HG03039 (cell line): ENCODE measurements around the gene COL18A1.
"Not testable (repeated sequence)": the region's sequence is repeated elsewhere in the genome, so short reads cannot be mapped to it uniquely, and the experiment has no call there.

ENCODE experiments used
- ATAC-seq: cut with Tn5 transposase; IDR thresholded peaks from one replicate; pipeline ENCODE4 v1.9.1; 2021; ENCODE audit warnings: mild to moderate bottlenecking, moderate library complexity; ENCODE audit not compliant: unreplicated experiment

COL18A1 gene

DNA sequence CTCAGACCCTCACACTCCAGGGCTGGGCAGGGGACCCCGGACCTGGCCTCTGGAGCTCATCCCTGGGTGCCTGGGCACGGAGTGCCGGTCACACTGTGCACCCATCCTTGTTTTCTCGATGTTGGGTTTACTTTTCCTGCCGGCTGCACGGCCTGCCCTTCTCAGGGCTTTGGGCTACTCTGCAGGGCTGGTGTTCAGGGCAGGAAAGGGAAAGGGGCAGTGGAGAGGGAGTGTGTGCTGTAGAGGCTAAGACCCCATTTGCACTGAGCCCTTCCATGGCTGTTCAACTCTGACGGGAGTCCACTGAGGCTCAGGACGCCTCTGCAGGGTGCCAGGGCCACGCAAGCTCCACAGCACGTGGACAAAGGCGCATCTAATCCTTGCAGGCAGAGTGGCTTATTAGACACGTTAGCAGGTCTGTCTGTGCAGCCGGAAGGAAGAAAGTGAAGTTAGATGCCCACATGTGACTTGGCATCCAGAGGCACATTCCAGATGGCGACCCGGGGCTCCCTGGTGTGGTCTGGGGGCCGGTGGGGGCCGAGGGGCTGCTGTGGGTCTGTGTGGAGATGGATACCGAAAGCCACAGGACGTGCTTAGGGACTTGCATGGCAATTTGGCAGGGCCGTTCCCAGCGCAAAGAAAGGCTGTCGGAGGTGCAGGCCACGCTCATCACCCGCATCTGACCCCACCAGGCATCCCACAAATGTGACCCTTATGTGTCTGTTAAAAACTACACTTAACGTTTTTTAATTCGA is 33.6 kb downstream of the COL18A1 start:
- ATAC-seq = no peak

DNA sequence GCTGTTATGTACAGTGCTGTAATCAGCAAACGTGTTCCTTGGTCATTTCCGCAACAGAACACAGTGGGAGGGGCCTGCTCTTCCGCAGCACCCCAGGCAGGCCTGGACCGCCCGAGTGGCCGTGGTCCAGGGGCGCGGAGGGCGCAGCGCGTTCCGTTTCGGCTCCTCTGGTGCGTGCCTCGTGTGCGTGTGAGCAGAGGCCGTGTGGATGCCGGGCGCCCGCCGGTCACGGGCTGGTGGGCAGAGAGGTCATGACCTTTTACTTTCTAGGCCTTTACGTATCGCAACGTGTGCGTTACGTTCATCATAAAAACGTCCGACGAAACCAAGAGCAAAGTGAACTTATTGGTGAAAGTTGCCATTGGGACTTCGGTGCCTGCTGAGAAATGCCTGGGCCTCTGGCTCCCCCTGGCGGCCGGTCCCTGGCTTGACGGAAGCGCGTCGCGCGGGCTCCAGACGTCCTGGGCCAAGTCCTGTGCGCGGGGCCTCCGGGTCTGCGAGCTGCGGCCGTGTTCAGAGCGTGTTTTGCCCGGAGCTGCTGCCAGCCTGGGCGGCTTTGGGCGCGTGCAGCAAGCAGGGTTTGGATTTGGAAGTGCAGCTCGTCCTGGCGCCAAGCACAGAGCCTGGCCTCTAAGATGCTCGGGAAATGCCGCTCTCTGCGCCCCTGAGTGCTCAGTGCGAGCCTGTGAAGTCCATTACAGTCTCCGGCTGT is 34.4 kb downstream of the COL18A1 start:
- ATAC-seq = no peak

- no peak for ATAC-seq
These were observed 35.0 kb downstream of the COL18A1 start for GRCh38 chr21:45439901-45440461.

DNA sequence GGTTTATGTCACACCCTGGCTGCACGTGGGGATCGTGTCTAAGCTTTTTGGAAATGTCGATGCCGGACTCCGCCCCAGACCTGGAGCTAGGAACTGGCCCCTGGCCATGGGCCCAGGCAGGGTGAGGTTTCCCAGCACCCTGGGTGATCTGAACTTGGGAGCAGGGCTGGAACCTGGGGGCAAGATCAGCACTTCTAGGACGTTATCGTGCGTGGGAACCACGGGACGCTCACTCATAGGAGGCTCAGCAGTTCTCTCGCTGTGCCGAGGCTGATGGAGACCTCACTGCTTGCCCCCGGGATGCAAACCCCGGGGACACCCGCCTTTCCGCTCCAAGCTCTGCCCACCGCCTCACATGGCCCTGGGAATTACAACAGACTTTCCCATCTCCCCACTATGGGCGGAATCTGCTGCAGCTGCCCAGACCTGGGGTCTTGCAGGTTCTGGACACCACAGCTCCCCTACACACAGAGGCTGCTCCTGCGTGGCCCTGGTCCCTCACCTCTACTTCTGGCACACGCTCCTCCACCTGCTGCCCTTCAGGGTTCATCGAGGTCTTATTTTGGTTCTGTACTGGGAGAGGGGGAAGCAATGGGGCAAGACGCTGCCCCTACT is 35.9 kb downstream of the COL18A1 start:
- no peak for ATAC-seq

- no peak for ATAC-seq
These were observed 36.7 kb downstream of the COL18A1 start for GRCh38 chr21:45441431-45442255.

- no peak for ATAC-seq
These were observed 37.3 kb downstream of the COL18A1 start for GRCh38 chr21:45442276-45442675.

- not testable (repeated sequence) for ATAC-seq
These were observed 38.0 kb downstream of the COL18A1 start for GRCh38 chr21:45442686-45443594.

DNA sequence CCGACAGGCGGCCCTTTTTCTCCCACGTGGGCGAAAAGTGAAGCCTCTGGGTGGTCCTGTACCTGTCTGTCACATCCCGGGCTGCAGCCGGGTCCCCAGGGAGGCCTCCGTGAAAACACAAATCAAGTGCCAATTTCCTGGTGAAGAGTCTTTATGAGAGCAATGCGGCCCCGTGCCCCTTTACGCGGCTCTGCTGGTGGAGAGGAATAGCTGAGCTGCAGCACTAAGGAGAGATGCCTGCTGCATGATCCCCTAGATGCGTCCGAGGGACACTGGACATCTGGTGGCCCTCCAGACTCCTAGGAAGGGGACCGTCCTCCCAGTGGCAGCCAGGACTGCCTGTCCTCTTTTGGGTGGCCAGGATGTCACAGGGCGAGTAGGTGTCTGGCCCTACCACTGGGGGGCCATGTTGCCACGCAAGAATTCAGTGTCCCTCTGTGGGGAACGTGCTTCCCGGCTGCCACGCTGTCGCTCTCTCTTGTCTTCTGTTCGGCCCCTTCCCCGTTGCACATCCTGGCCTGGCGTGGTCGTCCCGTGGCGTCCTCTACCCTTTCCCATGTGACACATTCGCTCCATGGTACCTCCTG is 38.7 kb downstream of the COL18A1 start:
- ATAC-seq = no peak

DNA sequence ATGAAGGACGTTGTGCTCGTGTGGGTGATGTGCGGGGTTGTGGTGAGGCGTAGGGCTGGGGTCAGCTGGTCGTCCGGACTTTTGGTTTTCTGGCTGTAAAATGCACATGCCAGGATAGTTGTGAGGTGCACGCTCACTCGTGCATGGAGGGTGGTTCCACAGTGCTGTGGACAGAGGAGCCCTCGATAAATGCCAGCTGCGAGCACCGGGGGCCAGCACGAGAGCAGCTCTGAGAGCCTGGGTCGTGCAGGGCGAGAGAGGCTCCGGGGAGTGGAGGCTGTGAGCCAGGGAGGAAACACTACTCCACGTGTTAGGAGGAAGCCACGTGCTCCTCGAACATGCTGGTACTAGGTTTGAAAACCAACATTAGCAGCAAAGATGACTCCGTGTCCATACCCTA is 39.4 kb downstream of the COL18A1 start:
- no peak for ATAC-seq

DNA sequence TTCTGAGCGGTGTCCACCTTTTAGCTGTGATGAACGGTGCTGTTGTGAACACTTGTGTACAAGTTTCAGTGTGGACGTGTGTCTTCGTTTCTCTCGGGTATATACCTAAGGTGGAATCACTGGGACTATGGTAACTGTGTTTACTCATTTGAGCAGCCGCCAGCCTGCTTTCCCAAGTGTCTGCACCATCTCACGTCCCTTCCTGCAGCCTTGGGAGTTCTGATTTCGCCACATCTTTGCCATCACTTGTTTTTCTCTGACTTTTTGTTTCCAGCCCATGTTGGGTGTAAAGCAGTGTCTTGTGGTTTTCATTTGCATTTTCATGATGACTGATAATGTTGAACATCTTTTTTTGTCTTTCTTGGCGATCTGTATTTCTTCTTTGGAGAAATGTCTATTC is 40.4 kb downstream of the COL18A1 start:
- ATAC-seq = no peak

DNA sequence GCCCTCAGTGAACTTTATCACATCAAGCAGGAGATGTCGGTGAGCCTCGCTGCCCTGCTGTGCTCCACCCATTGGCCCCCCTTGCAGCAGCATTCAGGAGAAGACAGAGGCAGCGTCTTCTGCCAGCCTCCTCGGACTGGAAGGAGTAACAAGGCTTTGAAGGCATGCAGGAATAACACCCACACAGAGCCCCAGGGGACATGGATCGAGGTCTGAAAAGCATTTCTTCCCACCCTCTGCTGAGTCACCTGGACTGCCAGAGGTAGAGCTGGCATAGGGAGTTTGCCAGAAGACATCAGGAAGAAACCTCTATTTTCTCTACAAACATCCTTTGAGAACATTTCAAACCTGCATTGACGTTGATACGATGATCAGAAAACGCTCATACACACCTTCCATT is 42.9 kb downstream of the COL18A1 start:
- no peak for ATAC-seq

DNA sequence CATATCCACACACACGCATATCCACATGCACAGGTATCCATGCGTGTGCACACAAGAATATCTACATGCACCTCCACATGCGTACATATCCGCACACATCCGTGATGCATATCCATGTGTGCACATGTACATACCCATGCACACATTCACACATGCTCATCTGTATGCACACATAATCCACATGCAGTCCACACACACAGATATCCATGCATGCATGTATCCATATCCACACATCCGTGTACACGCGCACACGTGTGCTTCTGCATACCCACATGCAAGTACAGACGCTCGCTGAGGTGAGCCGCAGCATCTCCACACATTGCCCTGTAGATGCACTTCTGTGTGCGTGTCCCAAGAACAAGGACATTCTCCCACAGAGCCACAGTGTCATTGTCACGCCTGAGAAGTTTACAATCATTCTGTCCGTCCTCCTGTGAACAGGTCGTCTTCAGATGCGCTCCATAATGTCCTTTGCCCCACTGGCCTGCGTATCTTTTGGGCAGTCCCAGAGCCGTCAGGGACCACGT is 43.4 kb downstream of the COL18A1 start:
- no peak for ATAC-seq

- ATAC-seq = no peak
These were observed 44.1 kb downstream of the COL18A1 start for GRCh38 chr21:45448810-45449657.

DNA sequence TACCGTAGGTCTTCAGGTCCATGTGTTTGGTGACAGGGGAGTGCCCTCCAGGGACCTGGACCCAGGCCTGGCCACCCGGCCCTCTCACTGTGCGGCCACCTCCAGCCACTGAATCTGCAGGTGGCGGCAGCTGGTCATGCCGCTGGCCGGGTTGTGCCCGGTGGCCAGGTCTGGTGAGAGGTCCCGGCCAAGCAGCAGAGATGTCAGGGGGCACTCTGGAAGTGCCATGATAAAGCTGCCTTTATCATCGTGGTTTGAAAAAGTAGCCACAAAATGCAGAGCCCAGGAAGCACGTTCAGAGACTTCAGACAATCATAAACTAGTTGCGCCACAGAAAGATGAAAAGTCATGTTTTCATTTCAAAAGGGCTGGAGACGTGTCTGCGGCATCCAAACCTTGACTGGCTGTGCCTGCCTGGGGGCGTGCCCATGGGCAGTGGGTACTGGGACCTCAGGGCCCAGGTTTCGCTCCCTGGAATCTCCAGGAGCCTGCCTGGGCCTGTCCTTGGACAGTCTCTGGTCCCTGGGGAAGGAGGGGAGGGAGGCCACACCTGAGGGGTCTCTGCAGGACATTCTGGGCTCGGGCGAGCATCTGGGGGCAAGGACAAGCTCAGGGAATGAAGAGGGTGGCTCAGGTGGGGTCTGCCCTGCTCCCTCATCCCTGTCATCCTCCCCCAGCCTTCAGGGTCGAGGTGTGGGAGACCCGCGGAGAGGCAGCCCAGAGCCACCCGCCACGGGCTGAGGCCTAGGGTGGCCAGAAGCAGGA is 44.9 kb downstream of the COL18A1 start:
- no peak for ATAC-seq

- no peak for ATAC-seq
These were observed 45.6 kb downstream of the COL18A1 start for GRCh38 chr21:45450423-45451090.

GRCh38 chr21:45451091-45451740 is 46.3 kb downstream of the COL18A1 start:
- ATAC-seq = no peak
